GM12801 (cell line): ENCODE measurements around the gene ABCF1.

ENCODE experiments used
- CTCF ChIP-seq: IDR thresholded peaks from one replicate; pipeline ENCODE4 v1.5.1; 2011; ENCODE audit warnings: control low read depth; ENCODE audit not compliant: insufficient read length; ENCODE audit errors: extremely low read depth

The ABCF1 gene

DNA sequence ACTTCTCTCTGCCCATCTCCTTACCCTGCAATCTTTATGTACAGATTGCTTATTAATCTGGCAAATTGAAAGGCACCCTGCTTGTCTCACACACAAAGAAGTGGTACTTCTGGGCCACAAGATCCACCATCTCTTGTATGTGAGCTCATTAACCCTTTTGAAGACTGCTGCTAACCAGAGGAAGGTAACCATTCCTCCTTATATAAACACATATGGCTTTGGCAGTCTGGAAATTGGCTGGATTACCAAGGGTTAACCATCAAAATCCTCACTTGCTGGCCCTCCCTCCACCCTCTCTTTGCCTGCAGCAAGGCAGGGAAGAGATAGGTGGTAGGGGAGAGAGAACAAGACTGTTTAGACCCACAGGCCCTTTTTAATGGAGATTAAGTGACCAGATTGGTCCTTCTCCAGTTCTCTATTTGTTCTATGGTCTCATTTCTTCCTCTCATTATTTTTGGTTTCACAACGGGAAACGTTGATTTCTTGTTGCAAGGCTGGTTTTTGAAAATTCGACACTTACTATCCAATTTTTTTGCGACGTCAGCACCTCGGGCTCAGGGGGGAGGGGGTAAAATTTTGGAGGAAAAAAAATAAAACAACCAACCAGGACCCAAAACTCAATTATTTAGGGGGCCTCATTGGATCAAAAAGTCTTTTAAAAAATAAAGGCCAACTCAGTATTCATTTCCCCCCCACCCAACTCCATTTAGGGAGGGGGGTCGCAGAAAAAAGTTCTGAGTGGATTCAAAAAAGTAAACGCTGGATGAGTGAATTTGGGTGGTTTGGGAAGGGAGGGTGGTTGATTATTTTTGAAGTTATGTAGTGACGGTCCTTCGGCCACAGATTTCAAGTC is 44.9 kb downstream of the ABCF1 start:
- no peak for TF ChIP-seq CTCF

DNA sequence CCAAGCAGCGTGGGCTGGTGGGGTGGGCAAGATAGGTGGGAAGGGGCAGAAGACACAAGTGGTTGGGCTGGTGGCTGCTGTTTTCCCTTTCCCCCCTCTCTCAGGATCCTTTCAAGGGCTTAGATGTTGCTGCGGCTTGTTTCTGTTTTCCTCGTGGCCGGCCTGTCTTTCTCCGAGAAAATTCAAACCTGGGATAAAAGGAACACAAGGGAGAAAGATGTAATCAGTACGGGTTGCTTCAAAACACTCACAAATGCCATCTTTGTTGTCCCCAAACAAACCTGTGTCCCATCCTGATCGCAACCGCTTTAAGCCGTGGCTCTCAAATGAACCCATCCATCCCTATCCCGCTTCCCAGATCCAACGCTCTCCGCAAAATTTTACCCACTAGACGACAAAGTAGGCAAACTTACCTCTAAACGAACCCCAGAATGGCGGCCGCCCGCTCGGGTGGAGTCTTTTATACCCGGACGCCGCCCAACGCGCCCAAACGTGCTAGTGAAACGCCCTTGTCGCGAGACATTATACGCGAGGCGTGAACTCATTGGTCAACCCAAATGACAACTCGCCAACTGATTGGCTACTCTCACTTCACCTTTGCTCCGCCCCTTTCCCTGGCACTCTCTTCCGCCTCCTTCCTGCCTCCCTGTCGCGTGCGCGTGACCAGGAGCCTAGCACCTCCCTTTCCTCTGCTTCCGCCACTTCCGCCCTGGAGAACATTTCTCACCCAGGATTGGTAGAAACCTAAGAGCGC is 45.7 kb downstream of the ABCF1 start, which contains the start of gene PPP1R10:
PPP1R10 (minus strand) TSS at position 433 of the 754 bp plus-strand sequence. CDS start 7,299 bp downstream, outside the sequence.
- no peak for TF ChIP-seq CTCF

DNA sequence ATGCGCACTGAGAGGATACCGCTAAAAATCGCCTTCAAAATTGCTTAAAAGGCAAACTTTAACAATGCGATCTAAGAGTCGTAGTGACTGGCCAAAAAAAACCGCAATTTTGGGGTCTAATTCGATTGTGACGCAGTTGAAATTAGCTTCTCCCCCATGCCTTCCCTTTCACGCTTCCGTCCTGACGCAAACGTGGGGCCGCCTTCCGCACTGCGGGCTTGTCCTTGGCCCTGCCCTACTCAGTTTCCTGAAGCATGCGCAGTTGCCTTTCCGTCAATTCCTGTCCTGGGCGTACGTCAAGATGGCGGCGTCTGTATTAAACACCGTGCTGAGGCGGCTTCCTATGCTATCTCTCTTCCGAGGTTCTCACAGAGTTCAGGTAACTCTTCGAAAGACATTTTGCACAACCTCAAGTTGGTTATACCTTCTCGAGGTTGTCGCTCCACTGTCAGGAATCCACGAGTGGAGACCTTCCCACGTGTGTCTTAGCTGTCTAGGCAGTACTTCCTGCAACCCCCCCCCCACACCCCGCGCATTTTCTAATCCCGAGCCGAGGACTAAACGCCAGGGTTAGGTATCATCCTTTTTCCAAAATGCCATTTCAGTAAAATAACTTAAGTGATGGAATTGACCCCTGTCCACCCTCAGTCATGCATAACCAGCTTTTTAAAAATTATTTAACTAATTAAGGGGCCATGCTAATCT is 46.5 kb downstream of the ABCF1 start, which contains the start of gene MRPS18B:
MRPS18B (plus strand) TSS at position 276 of the 705 bp plus-strand sequence; CDS start at position 302, 26 bp downstream.
- TF ChIP-seq CTCF, result no peak

- TF ChIP-seq CTCF, result no peak
Observed at GRCh38 chr6:30618270-30618797, 47.1 kb downstream of the ABCF1 start.

- TF ChIP-seq CTCF, result no peak
Observed at GRCh38 chr6:30619561-30619960, 48.3 kb downstream of the ABCF1 start.

DNA sequence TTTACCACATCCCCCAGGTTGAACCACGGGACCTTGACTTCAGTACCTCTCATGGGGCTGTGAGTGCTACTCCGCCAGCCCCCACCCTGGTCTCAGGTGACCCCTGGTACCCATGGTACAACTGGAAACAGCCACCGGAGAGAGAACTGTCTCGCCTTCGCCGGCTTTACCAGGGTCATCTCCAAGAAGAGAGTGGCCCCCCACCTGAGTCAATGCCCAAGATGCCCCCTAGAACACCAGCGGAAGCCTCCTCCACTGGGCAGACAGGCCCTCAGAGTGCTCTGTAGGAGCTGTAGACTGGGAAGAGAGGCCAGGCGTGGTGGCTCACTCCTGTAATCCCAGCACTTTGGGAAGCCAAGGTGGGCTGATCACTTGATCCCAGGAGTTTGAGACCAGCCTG is 54.3 kb downstream of the ABCF1 start:
- TF ChIP-seq CTCF, result no peak
